ENCODE results near the gene PCDHGA12. TPM values are rescaled to one million over a fixed set of nuclear protein-coding genes. Genes with fewer than 3 reads are reported as not detected.

The PCDHGA12 gene
- total and polyA plus RNA-seq, 2 of the 8 experiments (the other 6 are each of a cell fraction or from before 2014, with no cell fraction given) = 0.88 to 1.3 TPM

DNA sequence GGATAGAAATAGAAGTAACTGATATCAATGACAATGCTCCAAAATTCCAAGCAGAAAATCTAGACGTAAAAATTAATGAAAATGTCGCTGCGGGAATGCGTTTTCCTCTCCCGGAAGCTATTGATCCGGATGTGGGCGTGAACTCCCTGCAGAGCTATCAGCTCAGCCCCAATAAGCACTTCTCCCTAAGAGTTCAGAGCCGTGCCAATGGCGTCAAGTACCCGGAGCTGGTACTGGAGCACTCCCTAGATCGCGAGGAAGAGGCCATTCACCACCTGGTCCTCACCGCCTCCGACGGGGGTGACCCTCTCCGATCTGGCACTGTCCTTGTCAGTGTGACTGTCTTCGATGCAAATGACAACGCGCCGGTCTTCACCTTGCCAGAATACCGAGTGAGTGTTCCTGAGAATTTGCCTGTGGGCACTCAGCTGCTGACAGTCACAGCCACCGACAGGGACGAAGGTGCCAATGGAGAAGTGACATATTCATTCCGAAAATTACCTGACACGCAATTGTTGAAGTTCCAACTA is 16.7 kb upstream of the PCDHGA12 start:
- peak overlapping the region; percentile 38; the same call in 1 of the 2 replicates for H4K8ac ChIP-seq (ENCODE audit: extremely low read depth, insufficient read depth, low read length)
- H2BK120ac ChIP-seq (replicated peaks; ENCODE audit: low read depth, low read length) = no peak overlapping the region
- H3K18ac ChIP-seq (ENCODE audit: extremely low read depth, low read length) = no peak overlapping the region
- peaks cover 5 to 8% of the 10 kb centered on the region in 2 experiments; a peak in 2 of 4 replicates for H3K9me3 ChIP-seq (ENCODE audit: insufficient read depth in 2 of 2, low read depth in 1 of 2, low read length in 1 of 2)
- POLR2A ChIA-PET (ENCODE audit: partially characterized antibody) = interaction anchor here (0.7 to 2.7 kb wide), 12 partner anchors 58 to 169 kb away, joined by 3 to 9 read pairs (median 4); partner anchors contain the start of gene PCDHB15
- WGBS, 2 experiments (ENCODE audit: extremely low coverage in 1 of 2, insufficient coverage in 1 of 2, insufficient read length in 1 of 2, insufficient replicate concordance in 2 of 2, low coverage in 1 of 2, low lambda C conversion rate in 2 of 2, missing lambda C conversion rate in 1 of 2) = 42% methylated on average over 25 of the region's 25 CpGs; no CpG with 5 or more reads in 1 of the 2 experiments
- H4K5ac ChIP-seq (ENCODE audit: insufficient read length, low read depth, low read length) = no peak overlapping the region
- H3K27me3 ChIP-seq (replicated peaks in 1 of 4; ENCODE audit: control insufficient read depth in 3 of 4, extremely low read depth in 1 of 4, insufficient read depth in 3 of 4, low read length in 3 of 4) = peaks cover 0 to 13% (median 7%) of the 10 kb centered on the region in 4 experiments; a peak in 6 of 7 replicates
- H3K56ac ChIP-seq (replicated peaks; ENCODE audit: insufficient read length, low read depth, low read length) = no peak overlapping the region
- H2BK15ac ChIP-seq (ENCODE audit: low read length) = peak overlapping the region; percentile 81; the same call in 1 of the 2 replicates
- peaks cover 0 to 1% of the 10 kb centered on the region in 2 experiments for H4K20me1 ChIP-seq (replicated peaks in 1 of 2; ENCODE audit: control insufficient read depth in 1 of 2, insufficient read depth in 2 of 2, low read length in 2 of 2)
- H3K4me3 ChIP-seq (ENCODE audit: extremely low read depth in 1 of 4, insufficient read depth in 2 of 4, low read depth in 3 of 4, low read length in 4 of 4) = peak overlapping the region; percentile 66 to 82 (median 78)
- no peak overlapping the region for H2BK20ac ChIP-seq (ENCODE audit: low read length)
- H2BK12ac ChIP-seq (ENCODE audit: low read depth, low read length) = no peak overlapping the region
- H2BK5ac ChIP-seq (ENCODE audit: low read depth, low read length) = no peak overlapping the region
- H3K27ac ChIP-seq (ENCODE audit: low read depth, low read length) = no peak overlapping the region
- no peaks in the 10 kb centered on the region for H3K79me1 ChIP-seq (ENCODE audit: low read depth, low read length)
- CTCF ChIA-PET (ENCODE audit: partially characterized antibody) = interaction anchor here (0.6 to 23.3 kb wide), 55 partner anchors 8 to 1614 kb away, joined by 3 to 1236 read pairs (median 9); partner anchors contain the start of genes PCDHB11, PCDHB12, PCDHB13 and PCDHB14
- peaks cover 0 to 3% (median 0%) of the 10 kb centered on the region in 4 experiments; a peak in 1 of 8 replicates for H3K36me3 ChIP-seq (ENCODE audit: control insufficient read depth in 2 of 4, insufficient read depth in 4 of 4, low read length in 3 of 4)
- H3K23me2 ChIP-seq (ENCODE audit: low read depth, low read length) = no peaks in the 10 kb centered on the region
- peak overlapping the region in 3 of 4 experiments; percentile 32 to 42 (median 38); a peak in 3 of 7 replicates for H3K9ac ChIP-seq (replicated peaks in 1 of 4; ENCODE audit: extremely low read depth in 1 of 4, low read depth in 3 of 4, low read length in 3 of 4)
- no peak overlapping the region for H3K14ac ChIP-seq (ENCODE audit: insufficient read length)
- peak overlapping the region; percentile 75; the same call in 1 of the 2 replicates for H2AK5ac ChIP-seq (ENCODE audit: low read depth, low read length)
- TF ChIP-seq, protein P1, sequence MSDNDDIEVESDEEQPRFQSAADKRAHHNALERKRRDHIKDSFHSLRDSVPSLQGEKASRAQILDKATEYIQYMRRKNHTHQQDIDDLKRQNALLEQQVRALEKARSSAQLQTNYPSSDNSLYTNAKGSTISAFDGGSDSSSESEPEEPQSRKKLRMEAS (IDR thresholded peaks at IDR 0.05) = peak; percentile 52
- TF ChIP-seq SIRT6 (IDR thresholded peaks at IDR 0.05; ENCODE audit: low read length) = no peak
- H3K79me2 ChIP-seq (ENCODE audit: control insufficient read depth in 1 of 2, insufficient read depth in 2 of 2, low read length in 2 of 2) = no peaks in the 10 kb centered on the region
- DNase-seq (ENCODE audit: low read depth in 1 of 2, low spot score in 2 of 2) = peak in 1 of 2 experiments; percentile 39
- no peak overlapping the region for H3K23ac ChIP-seq (ENCODE audit: insufficient read length)
- H3K4me1 ChIP-seq (replicated peaks in 1 of 4; ENCODE audit: control insufficient read depth in 3 of 4, insufficient read depth in 4 of 4, low read length in 3 of 4) = no peaks in the 10 kb centered on the region
- no peak overlapping the region for H4K91ac ChIP-seq (replicated peaks; ENCODE audit: insufficient read length, low read length)
- H3K4ac ChIP-seq (replicated peaks; ENCODE audit: insufficient read length, low read depth, low read length) = no peak overlapping the region
- FAIRE-seq = no peak
- H3K4me2 ChIP-seq (ENCODE audit: insufficient read depth in 1 of 2, low read depth in 2 of 2, low read length in 2 of 2) = peak overlapping the region; percentile 65 to 80
- H2AFZ ChIP-seq (ENCODE audit: low read length) = 0 out of 2 replicates have a peak overlapping the region, but pooled peaks have one; percentile 21
